Coronary artery (tissue), 2 donors: ENCODE data around the gene CUL1.
"Not testable (repeated sequence)": the region's sequence is repeated elsewhere in the genome, so short reads cannot be mapped to it uniquely, and the experiment has no call there.

Source experiments
- DNase-seq: peaks from one replicate; pipeline ENCODE4 v3.0.0-alpha.2; 2017; ENCODE audit warnings: low spot score
- H3K27ac ChIP-seq, 2 donors: fragments of 200-600 bp; sonication (generic); one replicate each; pipeline ENCODE4 v1.5.1; 2016 to 2019
- H3K4me3 ChIP-seq: fragments of 200-600 bp; sonication (generic); 2 replicates; pipeline ENCODE4 v1.5.1; 2016; ENCODE audit warnings: mild to moderate bottlenecking, moderate library complexity
- CTCF ChIP-seq: fragments of 200-600 bp; sonication (generic); IDR thresholded peaks from one replicate; pipeline ENCODE4 v1.5.1; 2019; ENCODE audit warnings: antibody characterized with exemption

Gene CUL1

GRCh38 chr7:148700661-148701064, 2.0 kb downstream of the CUL1 start:
- no peak for DNase-seq
- H3K4me3 ChIP-seq: peak overlapping the region; percentile 90

GRCh38 chr7:148701414-148701813, 2.7 kb downstream of the CUL1 start:
- Histone ChIP-seq H3K27ac (no peak overlapping the region), H3K4me3 (peak overlapping the region; percentile 90)
- TF ChIP-seq CTCF: no peak
- no peak for DNase-seq

More at GRCh38 chr7:148700661-148701064, 2.0 kb downstream of the CUL1 start:
- no peak for TF ChIP-seq CTCF
- peak overlapping the region in 1 of 2 donors; percentile 98 for H3K27ac ChIP-seq

- no peak for DNase-seq
- H3K4me3 ChIP-seq: peak overlapping the region; percentile 2
- TF ChIP-seq CTCF: no peak
- H3K27ac ChIP-seq: no peak overlapping the region
Observed at GRCh38 chr7:148702876-148703670, 4.4 kb downstream of the CUL1 start.

- H3K27ac ChIP-seq, DNase-seq, H3K4me3 ChIP-seq: not testable (repeated sequence)
Observed at GRCh38 chr7:148703671-148703962, 4.9 kb downstream of the CUL1 start.

- Histone ChIP-seq H3K27ac (no peak overlapping the region), H3K4me3 (no peak overlapping the region)
- TF ChIP-seq CTCF: no peak
- no peak for DNase-seq
Observed at GRCh38 chr7:148704189-148704588, 5.5 kb downstream of the CUL1 start.

- DNase-seq: no peak
- Histone ChIP-seq H3K4me3 (no peak overlapping the region), H3K27ac (no peak overlapping the region)
- no peak for TF ChIP-seq CTCF
Observed at GRCh38 chr7:148704970-148705369, 6.3 kb downstream of the CUL1 start.

- Histone ChIP-seq H3K4me3 (no peak overlapping the region), H3K27ac (no peak overlapping the region)
- no peak for TF ChIP-seq CTCF
- no peak for DNase-seq
Observed at GRCh38 chr7:148706368-148706767, 7.7 kb downstream of the CUL1 start.
